Gastroesophageal sphincter (tissue), 4 donors: Measurements from ENCODE around the gene DENR. TPM values are rescaled to one million over a fixed set of nuclear protein-coding genes. Genes with fewer than 3 reads are reported as not detected.
A peak's percentile ranks its signal among the peaks of the same experiment; 100 is the strongest.
"Not testable (repeated sequence)": the region's sequence is repeated elsewhere in the genome, so short reads cannot be mapped to it uniquely, and the experiment has no call there.

Experiments used
- ATAC-seq: fragments of 150-250 bp; one replicate; pipeline ENCODE4 v1.9.1; 2016; ENCODE audit warnings: mild to moderate bottlenecking, moderate library complexity
- H3K27ac ChIP-seq, 4 donors: fragments of 200-600 bp; sonication (generic) in 3 of 4; 1 replicate in 3 of 4; 2 replicates in 1 of 4; pipeline ENCODE4 v1.5.1; 2016 to 2019
- H3K27me3 ChIP-seq: fragments of 200-600 bp; sonication (generic); one replicate; pipeline ENCODE4 v1.5.1; 2019
- H3K36me3 ChIP-seq, 2 donors: fragments of 200-600 bp; sonication (generic); one replicate each; pipeline ENCODE4 v1.5.1; 2019; ENCODE audit warnings: control low read depth in 1 of 2
- H3K4me1 ChIP-seq, 3 donors: fragments of 200-600 bp; sonication (generic); 1 replicate in 2 of 3; 2 replicates in 1 of 3; pipeline ENCODE4 v1.5.1; 2016 to 2019; ENCODE audit warnings: control low read depth in 2 of 3
- H3K4me3 ChIP-seq, 2 donors: fragments of 200-600 bp; sonication (generic); one replicate each; pipeline ENCODE4 v1.5.1; 2019; ENCODE audit warnings: mild to moderate bottlenecking in 1 of 2, moderate library complexity in 1 of 2
- H3K9me3 ChIP-seq, 3 donors: fragments of 200-600 bp; sonication (generic); one replicate each; pipeline ENCODE4 v1.5.1; 2017 to 2019; ENCODE audit warnings: control low read depth in 2 of 3
- CTCF ChIP-seq, 4 experiments: fragments of 200-600 bp in 2 of 4; fragments of 450-650 bp in 2 of 4; sonication (generic) in 1 of 4; IDR thresholded peaks; one replicate each; pipeline ENCODE4 v1.5.1; 2017 to 2019; ENCODE audit warnings: antibody characterized with exemption in 4 of 4, mild to moderate bottlenecking in 2 of 4, moderate library complexity in 2 of 4
- EP300 ChIP-seq: sonication (generic); formaldehyde crosslinking; IDR thresholded peaks from one replicate; pipeline ENCODE4 v1.6.1; 2017; ENCODE audit warnings: antibody characterized with exemption, mild to moderate bottlenecking
- POLR2A ChIP-seq, 2 donors: fragments of 450-650 bp; IDR thresholded peaks; one replicate each; pipeline ENCODE4 v1.6.1; 2017; ENCODE audit warnings: antibody characterized with exemption in 2 of 2, mild to moderate bottlenecking in 2 of 2, moderate library complexity in 1 of 2
- POLR2AphosphoS5 ChIP-seq: sonication (generic); formaldehyde crosslinking; IDR thresholded peaks from one replicate; pipeline ENCODE4 v1.6.1; 2017; ENCODE audit warnings: antibody characterized with exemption
- WGBS, 2 donors: methylation state at CpG; one replicate each; pipeline ENCODE4 v1.1.5; 2018; ENCODE audit warnings: low coverage in 1 of 2; 5-methylcytosine and 5-hydroxymethylcytosine counted together
- total RNA-seq, 4 donors: library from RNA; depleted of rRNA; stranded (reverse); fragments of >200 nt; gene quantifications; one replicate each; pipeline ENCODE4 v1.1.0, GENCODE V29; 2016

The DENR gene
- 10 to 100 TPM; 22.9 to 31.5 (median 23.9) TPM for total RNA-seq

- TF ChIP-seq EP300 (no peak), POLR2AphosphoS5 (peak; percentile 81), CTCF (IDR thresholded peaks at IDR 0.05) (peak; percentile 11 to 89 (median 76)), POLR2A (IDR thresholded peaks at IDR 0.05) (peak; percentile 67 to 83)
- Histone ChIP-seq H3K4me3 (peak within 1 kb of the TSS; percentile 53 to 93), H3K27ac (peak within 1 kb of the TSS in 3 of 4 donors; percentile 83 to 86 (median 86)), H3K4me1 (peaks cover 5 to 42% (median 7%) of the 10 kb centered on the region in 3 donors), H3K36me3 (peaks cover 0 to 39% of the 10 kb centered on the region in 2 donors), H3K9me3 (no peaks in the 10 kb centered on the region), H3K27me3 (no peaks in the 10 kb centered on the region)
- peak; percentile 98 for ATAC-seq
- WGBS, 2 donors = 0 to 1% methylated on average over 14 to 20 of the region's 73 CpGs
Observed at GRCh38 chr12:122752464-122753318, at the start of gene DENR. Gene DENR (plus strand): TSS chr12:122752824. CDS start chr12:122753702, 878 bp downstream.

GRCh38 chr12:122702890-122703611 is 49.6 kb upstream of the DENR start, which contains the start of gene HCAR2:
Gene HCAR2 (minus strand): TSS chr12:122703357. CDS start chr12:122703283, 74 bp downstream.
- not testable (repeated sequence) for H3K4me1 ChIP-seq, H3K27me3 ChIP-seq, H3K27ac ChIP-seq, ATAC-seq, H3K4me3 ChIP-seq, H3K9me3 ChIP-seq, H3K36me3 ChIP-seq
- 82 to 84% methylated on average over 3 to 14 of the region's 22 CpGs for WGBS, 2 donors

- not testable (repeated sequence) for H3K4me3 ChIP-seq, H3K27me3 ChIP-seq, H3K4me1 ChIP-seq, H3K9me3 ChIP-seq, ATAC-seq, H3K36me3 ChIP-seq, H3K27ac ChIP-seq
- WGBS, 2 donors = 58 to 72% methylated on average over 2 of the region's 3 CpGs
Observed at GRCh38 chr12:122703841-122704240, 48.8 kb upstream of the DENR start.

GRCh38 chr12:122709287-122709686 is 43.3 kb upstream of the DENR start:
- H3K27ac ChIP-seq, H3K9me3 ChIP-seq, H3K27me3 ChIP-seq, H3K4me3 ChIP-seq, ATAC-seq, H3K4me1 ChIP-seq, H3K36me3 ChIP-seq: not testable (repeated sequence)
- no CpG with 5 or more reads among the region's 3 CpGs for WGBS, 2 donors

- H3K4me1 ChIP-seq, H3K27me3 ChIP-seq, H3K9me3 ChIP-seq, ATAC-seq, H3K4me3 ChIP-seq, H3K36me3 ChIP-seq, H3K27ac ChIP-seq: not testable (repeated sequence)
- 71 to 85% methylated on average over 2 of the region's 2 CpGs for WGBS, 2 donors
Observed at GRCh38 chr12:122710341-122710740, 42.3 kb upstream of the DENR start.

GRCh38 chr12:122711266-122711665 is 41.4 kb upstream of the DENR start:
- H3K27ac ChIP-seq, H3K27me3 ChIP-seq, H3K9me3 ChIP-seq, H3K4me1 ChIP-seq, H3K4me3 ChIP-seq, ATAC-seq, H3K36me3 ChIP-seq: not testable (repeated sequence)
- WGBS, 2 donors = 67% methylated on average over 1 of the region's 1 CpG; no CpG with 5 or more reads in 1 of the 2 donors

GRCh38 chr12:122713491-122714188 is 39.0 kb upstream of the DENR start:
- H3K9me3 ChIP-seq, H3K4me1 ChIP-seq, H3K4me3 ChIP-seq, H3K27me3 ChIP-seq, H3K36me3 ChIP-seq, ATAC-seq, H3K27ac ChIP-seq: not testable (repeated sequence)
- 33% methylated on average over 4 of the region's 10 CpGs; no CpG with 5 or more reads in 1 of the 2 donors for WGBS, 2 donors

GRCh38 chr12:122715211-122715610 is 37.4 kb upstream of the DENR start:
- H3K36me3 ChIP-seq, H3K4me1 ChIP-seq, ATAC-seq, H3K27ac ChIP-seq, H3K4me3 ChIP-seq, H3K9me3 ChIP-seq: not testable (repeated sequence)
- peaks cover 12% of the 10 kb centered on the region for H3K27me3 ChIP-seq
- WGBS, 2 donors = 51 to 82% methylated on average over 2 to 6 of the region's 6 CpGs

- WGBS, 2 donors = 70% methylated on average over 2 of the region's 10 CpGs; no CpG with 5 or more reads in 1 of the 2 donors
- not testable (repeated sequence) for ATAC-seq, H3K36me3 ChIP-seq, H3K4me3 ChIP-seq, H3K27ac ChIP-seq, H3K9me3 ChIP-seq, H3K4me1 ChIP-seq
- H3K27me3 ChIP-seq = peaks cover 12% of the 10 kb centered on the region
Observed at GRCh38 chr12:122716658-122717057, 36.0 kb upstream of the DENR start, which contains the start of gene HCAR3. Gene HCAR3 (minus strand): TSS chr12:122716811. CDS start chr12:122716737, 74 bp downstream.
